ENCODE measurements around the gene GATA2.

GATA2 gene

GRCh38 chr3:128430731-128431130 lies 62.3 kb downstream of the GATA2 start:
- DNase-seq, result no peak

- DNase-seq, result no peak
Measured at GRCh38 chr3:128430301-128430700, 62.7 kb downstream of the GATA2 start.

- no peak for DNase-seq
Measured at GRCh38 chr3:128429751-128430150, 63.2 kb downstream of the GATA2 start.

Measured in CD4-positive, alpha-beta T cell treated with Interleukin-15 for 1 hour (primary cell).